ENCODE measurements around the gene ANO2.

The ANO2 gene

GRCh38 chr12:5723711-5724252 lies 221.3 kb downstream of the ANO2 start:
- no peak for ATAC-seq
- TF ChIP-seq OSR1 (CRISPR knock-in tag; IDR thresholded peaks at IDR 0.05) (no peak), CSDC2 (CRISPR knock-in tag; IDR thresholded peaks at IDR 0.05) (no peak), GLIS3 (CRISPR knock-in tag; IDR thresholded peaks at IDR 0.05) (no peak), TCF4 (CRISPR knock-in tag; IDR thresholded peaks at IDR 0.05; ENCODE audit: borderline replicate concordance) (no peak), PATZ1 (CRISPR knock-in tag; IDR thresholded peaks at IDR 0.05; ENCODE audit: borderline replicate concordance) (no peak)
- TF ChIP-seq, protein P1, sequence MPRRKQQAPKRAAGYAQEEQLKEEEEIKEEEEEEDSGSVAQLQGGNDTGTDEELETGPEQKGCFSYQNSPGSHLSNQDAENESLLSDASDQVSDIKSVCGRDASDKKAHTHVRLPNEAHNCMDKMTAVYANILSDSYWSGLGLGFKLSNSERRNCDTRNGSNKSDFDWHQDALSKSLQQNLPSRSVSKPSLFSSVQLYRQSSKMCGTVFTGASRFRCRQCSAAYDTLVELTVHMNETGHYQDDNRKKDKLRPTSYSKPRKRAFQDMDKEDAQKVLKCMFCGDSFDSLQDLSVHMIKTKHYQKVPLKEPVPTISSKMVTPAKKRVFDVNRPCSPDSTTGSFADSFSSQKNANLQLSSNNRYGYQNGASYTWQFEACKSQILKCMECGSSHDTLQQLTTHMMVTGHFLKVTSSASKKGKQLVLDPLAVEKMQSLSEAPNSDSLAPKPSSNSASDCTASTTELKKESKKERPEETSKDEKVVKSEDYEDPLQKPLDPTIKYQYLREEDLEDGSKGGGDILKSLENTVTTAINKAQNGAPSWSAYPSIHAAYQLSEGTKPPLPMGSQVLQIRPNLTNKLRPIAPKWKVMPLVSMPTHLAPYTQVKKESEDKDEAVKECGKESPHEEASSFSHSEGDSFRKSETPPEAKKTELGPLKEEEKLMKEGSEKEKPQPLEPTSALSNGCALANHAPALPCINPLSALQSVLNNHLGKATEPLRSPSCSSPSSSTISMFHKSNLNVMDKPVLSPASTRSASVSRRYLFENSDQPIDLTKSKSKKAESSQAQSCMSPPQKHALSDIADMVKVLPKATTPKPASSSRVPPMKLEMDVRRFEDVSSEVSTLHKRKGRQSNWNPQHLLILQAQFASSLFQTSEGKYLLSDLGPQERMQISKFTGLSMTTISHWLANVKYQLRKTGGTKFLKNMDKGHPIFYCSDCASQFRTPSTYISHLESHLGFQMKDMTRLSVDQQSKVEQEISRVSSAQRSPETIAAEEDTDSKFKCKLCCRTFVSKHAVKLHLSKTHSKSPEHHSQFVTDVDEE (CRISPR knock-in tag; IDR thresholded peaks at IDR 0.05): no peak

GRCh38 chr12:5723071-5723470 lies 222.0 kb downstream of the ANO2 start:
- TF ChIP-seq ZFP3 (CRISPR knock-in tag; IDR thresholded peaks at IDR 0.05): no peak
- no peak for TF ChIP-seq TCF4 (CRISPR knock-in tag; IDR thresholded peaks at IDR 0.05; ENCODE audit: borderline replicate concordance)
- TF ChIP-seq ZNF70 (CRISPR knock-in tag; IDR thresholded peaks at IDR 0.05): no peak
- TF ChIP-seq, protein P1 (CRISPR knock-in tag; IDR thresholded peaks at IDR 0.05): no peak
- no peak for TF ChIP-seq ESRRG (CRISPR knock-in tag; IDR thresholded peaks at IDR 0.05)
- TF ChIP-seq ZNF8 (CRISPR knock-in tag; IDR thresholded peaks at IDR 0.05): no peak
- TF ChIP-seq PATZ1 (CRISPR knock-in tag; IDR thresholded peaks at IDR 0.05; ENCODE audit: borderline replicate concordance): no peak
- TF ChIP-seq CSDC2 (CRISPR knock-in tag; IDR thresholded peaks at IDR 0.05): no peak
- TF ChIP-seq, protein P2, sequence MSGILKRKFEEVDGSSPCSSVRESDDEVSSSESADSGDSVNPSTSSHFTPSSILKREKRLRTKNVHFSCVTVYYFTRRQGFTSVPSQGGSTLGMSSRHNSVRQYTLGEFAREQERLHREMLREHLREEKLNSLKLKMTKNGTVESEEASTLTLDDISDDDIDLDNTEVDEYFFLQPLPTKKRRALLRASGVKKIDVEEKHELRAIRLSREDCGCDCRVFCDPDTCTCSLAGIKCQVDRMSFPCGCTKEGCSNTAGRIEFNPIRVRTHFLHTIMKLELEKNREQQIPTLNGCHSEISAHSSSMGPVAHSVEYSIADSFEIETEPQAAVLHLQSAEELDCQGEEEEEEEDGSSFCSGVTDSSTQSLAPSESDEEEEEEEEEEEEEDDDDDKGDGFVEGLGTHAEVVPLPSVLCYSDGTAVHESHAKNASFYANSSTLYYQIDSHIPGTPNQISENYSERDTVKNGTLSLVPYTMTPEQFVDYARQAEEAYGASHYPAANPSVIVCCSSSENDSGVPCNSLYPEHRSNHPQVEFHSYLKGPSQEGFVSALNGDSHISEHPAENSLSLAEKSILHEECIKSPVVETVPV (CRISPR knock-in tag; IDR thresholded peaks at IDR 0.05): no peak
- TF ChIP-seq PPARA (CRISPR knock-in tag; IDR thresholded peaks at IDR 0.05; ENCODE audit: borderline replicate concordance): no peak
- TF ChIP-seq ZFP30 (CRISPR knock-in tag; IDR thresholded peaks at IDR 0.05): no peak
- no peak for TF ChIP-seq TOX (CRISPR knock-in tag; IDR thresholded peaks at IDR 0.05; ENCODE audit: borderline replicate concordance)
- TF ChIP-seq GLIS3 (CRISPR knock-in tag; IDR thresholded peaks at IDR 0.05): no peak
- TF ChIP-seq ARNTL (CRISPR knock-in tag; IDR thresholded peaks at IDR 0.05; ENCODE audit: borderline replicate concordance, low read depth): no peak
- TF ChIP-seq, protein P3, sequence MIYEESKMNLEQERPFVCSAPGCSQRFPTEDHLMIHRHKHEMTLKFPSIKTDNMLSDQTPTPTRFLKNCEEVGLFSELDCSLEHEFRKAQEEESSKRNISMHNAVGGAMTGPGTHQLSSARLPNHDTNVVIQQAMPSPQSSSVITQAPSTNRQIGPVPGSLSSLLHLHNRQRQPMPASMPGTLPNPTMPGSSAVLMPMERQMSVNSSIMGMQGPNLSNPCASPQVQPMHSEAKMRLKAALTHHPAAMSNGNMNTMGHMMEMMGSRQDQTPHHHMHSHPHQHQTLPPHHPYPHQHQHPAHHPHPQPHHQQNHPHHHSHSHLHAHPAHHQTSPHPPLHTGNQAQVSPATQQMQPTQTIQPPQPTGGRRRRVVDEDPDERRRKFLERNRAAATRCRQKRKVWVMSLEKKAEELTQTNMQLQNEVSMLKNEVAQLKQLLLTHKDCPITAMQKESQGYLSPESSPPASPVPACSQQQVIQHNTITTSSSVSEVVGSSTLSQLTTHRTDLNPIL (CRISPR knock-in tag; IDR thresholded peaks at IDR 0.05; ENCODE audit: low read depth): no peak
- TF ChIP-seq BACH2 (CRISPR knock-in tag; IDR thresholded peaks at IDR 0.05; ENCODE audit: borderline replicate concordance): no peak
- TF ChIP-seq RARB (CRISPR knock-in tag; IDR thresholded peaks at IDR 0.05): no peak
- TF ChIP-seq POU6F1 (CRISPR knock-in tag; IDR thresholded peaks at IDR 0.05; ENCODE audit: borderline replicate concordance, low read depth): no peak
- TF ChIP-seq ZNF565 (CRISPR knock-in tag; conservative IDR thresholded peaks at IDR 0.05; ENCODE audit: low read depth): no peak
- no peak for ATAC-seq

Data from SK-N-SH treated with all-trans-retinoic acid at 6 μM for 48 hours (cell line).